Measurements from ENCODE around the gene IQCE.

Gene IQCE

GRCh38 chr7:2585446-2585845 is 26.7 kb downstream of the IQCE start (continued):
- no peak for TF ChIP-seq POU6F1 (CRISPR knock-in tag; IDR thresholded peaks at IDR 0.05; ENCODE audit: borderline replicate concordance, low read depth)
- no peak for TF ChIP-seq ZNF70 (CRISPR knock-in tag; IDR thresholded peaks at IDR 0.05)
- no peak for TF ChIP-seq PPARA (CRISPR knock-in tag; IDR thresholded peaks at IDR 0.05; ENCODE audit: borderline replicate concordance)
- no peak for TF ChIP-seq OSR1 (CRISPR knock-in tag; IDR thresholded peaks at IDR 0.05)

- ATAC-seq: no peak
- TF ChIP-seq CREB5 (CRISPR knock-in tag; IDR thresholded peaks at IDR 0.05; ENCODE audit: low read depth) (no peak), POU6F1 (CRISPR knock-in tag; IDR thresholded peaks at IDR 0.05; ENCODE audit: borderline replicate concordance, low read depth) (no peak), ZFP3 (CRISPR knock-in tag; IDR thresholded peaks at IDR 0.05) (no peak), GLIS3 (CRISPR knock-in tag; IDR thresholded peaks at IDR 0.05) (no peak), TOX (CRISPR knock-in tag; IDR thresholded peaks at IDR 0.05; ENCODE audit: borderline replicate concordance) (no peak), ZNF565 (CRISPR knock-in tag; conservative IDR thresholded peaks at IDR 0.05; ENCODE audit: low read depth) (no peak), PPARA (CRISPR knock-in tag; IDR thresholded peaks at IDR 0.05; ENCODE audit: borderline replicate concordance) (no peak), ESRRG (CRISPR knock-in tag; IDR thresholded peaks at IDR 0.05) (no peak), TSHZ2 (CRISPR knock-in tag; IDR thresholded peaks at IDR 0.05) (no peak), BACH2 (CRISPR knock-in tag; IDR thresholded peaks at IDR 0.05; ENCODE audit: borderline replicate concordance) (no peak), ARNTL (CRISPR knock-in tag; IDR thresholded peaks at IDR 0.05; ENCODE audit: borderline replicate concordance, low read depth) (no peak)
Measured at GRCh38 chr7:2586326-2587020, 27.7 kb downstream of the IQCE start.

- no peak for TF ChIP-seq ZFP30 (CRISPR knock-in tag; IDR thresholded peaks at IDR 0.05)
- TF ChIP-seq PPARA (CRISPR knock-in tag; IDR thresholded peaks at IDR 0.05; ENCODE audit: borderline replicate concordance): no peak
- TF ChIP-seq BACH2 (CRISPR knock-in tag; IDR thresholded peaks at IDR 0.05; ENCODE audit: borderline replicate concordance): no peak
- no peak for TF ChIP-seq CREB5 (CRISPR knock-in tag; IDR thresholded peaks at IDR 0.05; ENCODE audit: low read depth)
- TF ChIP-seq ESRRG (CRISPR knock-in tag; IDR thresholded peaks at IDR 0.05): no peak
- no peak for TF ChIP-seq SNAI2 (CRISPR knock-in tag; IDR thresholded peaks at IDR 0.05)
- TF ChIP-seq ISL1 (CRISPR knock-in tag; IDR thresholded peaks at IDR 0.05): no peak
- TF ChIP-seq POU6F1 (CRISPR knock-in tag; IDR thresholded peaks at IDR 0.05; ENCODE audit: borderline replicate concordance, low read depth): no peak
- no peak for TF ChIP-seq GLIS3 (CRISPR knock-in tag; IDR thresholded peaks at IDR 0.05)
- no peak for TF ChIP-seq CSDC2 (CRISPR knock-in tag; IDR thresholded peaks at IDR 0.05)
- no peak for TF ChIP-seq TSHZ2 (CRISPR knock-in tag; IDR thresholded peaks at IDR 0.05)
- TF ChIP-seq CSRNP3 (CRISPR knock-in tag; IDR thresholded peaks at IDR 0.05): no peak
- no peak for TF ChIP-seq ZFP3 (CRISPR knock-in tag; IDR thresholded peaks at IDR 0.05)
- ATAC-seq: no peak
Measured at GRCh38 chr7:2587134-2587533, 28.4 kb downstream of the IQCE start.
